Right cardiac atrium (tissue), 5 donors: ENCODE data around the gene ABL2. TPM values are rescaled to one million over a fixed set of nuclear protein-coding genes. Genes with fewer than 3 reads are reported as not detected.
"Not testable (repeated sequence)": the region's sequence is repeated elsewhere in the genome, so short reads cannot be mapped to it uniquely, and the experiment has no call there.

Experiments used
- ATAC-seq, 2 donors: fragments of 200-7000 bp; cut with Tn5 transposase; one replicate each; pipeline versions ENCODE4 v1.8.0 to v1.9.1; 2020; ENCODE audit warnings: moderate library complexity in 2 of 2, mild to moderate bottlenecking in 1 of 2
- DNase-seq, 3 donors: peaks; one replicate each; pipeline ENCODE4 v3.0.0-alpha.2; 2020
- H3K27ac ChIP-seq: one replicate; pipeline ENCODE4 v1.5.1; 2013; ENCODE audit warnings: mild to moderate bottlenecking, low read length, control low read depth, moderate library complexity
- H3K27me3 ChIP-seq: one replicate; pipeline ENCODE4 v1.6.1; 2013; ENCODE audit not compliant: control insufficient read depth, insufficient read depth
- H3K4me1 ChIP-seq: one replicate; pipeline ENCODE4 v1.6.1; 2013; ENCODE audit warnings: low read length; ENCODE audit not compliant: control insufficient read depth, insufficient read depth
- H3K4me3 ChIP-seq: one replicate; pipeline ENCODE4 v1.5.1; 2013; ENCODE audit warnings: low read length, control low read depth
- H3K9me3 ChIP-seq: one replicate; pipeline ENCODE4 v1.6.1; 2013; ENCODE audit warnings: low read length; ENCODE audit not compliant: control insufficient read depth
- WGBS: extraction: QIAGEN DNeasy Blood & Tissue Kit; methylation state at CpG from one replicate; pipeline ENCODE4 v1.1.7; 2013; 5-methylcytosine and 5-hydroxymethylcytosine counted together
- intact Hi-C, 4 donors: fragments of 100-400 bp; cut with DNase I; formaldehyde crosslinking; loops; one replicate each; pipeline versions ENCODE4 v1.11.0 to v1.14.0; 2022 to 2023
- polyA plus RNA-seq: library from polyadenylated mRNA; stranded (reverse); fragments of 200-250 nt; gene quantifications from one replicate; pipeline ENCODE4 v1.2.3, GENCODE V29; 2013
- total RNA-seq, 4 donors: library from RNA; stranded (reverse); fragmentation: NEBNext Ultra II Directional; extraction: Animal tissue kit (Norgen Biotek cat#: 25700); gene quantifications; one replicate each; pipeline ENCODE4 v1.2.1, GENCODE V29; 2021
- donor health status: healthy with polysubstance abuse.
- donor health status: DM: no; HTN: yes; CAD: no.
- donor health status: DM: no; HTN: no; CAD: no.
- donor health status: DM: no; HTN: yes; CAD: no; lungs with severe emphysema.
- donor health status: DM: yes; HTN: yes; CAD: no.

The ABL2 gene
- total and polyA plus RNA-seq, 5 donors: 3.2 to 18.4 (median 10.5) TPM

DNA sequence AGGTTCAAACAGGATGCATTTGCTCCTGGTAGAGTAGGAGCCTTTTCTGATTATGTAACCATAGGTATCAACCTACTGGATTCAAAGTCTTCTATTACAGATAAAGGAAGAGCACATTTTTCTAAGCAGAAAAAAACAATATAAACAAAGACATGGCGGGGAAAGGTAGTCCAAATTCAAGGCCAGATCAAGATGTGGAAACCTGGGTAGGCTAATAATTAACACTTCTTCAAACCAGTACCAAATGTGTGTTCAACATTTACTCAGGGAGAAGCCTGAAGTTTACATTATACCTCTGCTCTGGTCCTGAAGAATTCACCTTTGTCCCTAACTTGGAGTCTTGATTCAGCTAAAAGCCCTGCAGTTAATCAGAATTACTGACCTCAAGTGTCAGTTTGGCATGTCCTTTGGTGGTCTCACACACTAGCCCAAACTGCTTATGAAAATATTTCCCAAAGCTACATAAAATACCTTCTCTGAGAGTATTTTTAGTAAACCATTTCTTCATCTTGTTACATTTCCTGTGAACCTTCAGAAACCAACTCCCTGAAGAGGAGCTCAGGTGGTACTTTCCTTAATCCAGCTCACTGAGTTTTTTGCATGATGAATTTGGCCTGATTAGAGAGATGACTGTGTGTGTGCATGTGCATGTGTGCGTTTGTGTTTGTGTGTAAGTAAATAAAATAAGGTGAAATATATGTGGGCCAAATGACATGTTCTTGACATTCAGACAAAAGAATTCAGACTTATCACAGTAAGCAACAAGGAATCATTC, 77.4 kb downstream of the ABL2 start:
- 94% methylated on average over 2 of the region's 2 CpGs for WGBS
- no peak overlapping the region for H3K27ac ChIP-seq
- intact Hi-C loops: no loop called here

DNA sequence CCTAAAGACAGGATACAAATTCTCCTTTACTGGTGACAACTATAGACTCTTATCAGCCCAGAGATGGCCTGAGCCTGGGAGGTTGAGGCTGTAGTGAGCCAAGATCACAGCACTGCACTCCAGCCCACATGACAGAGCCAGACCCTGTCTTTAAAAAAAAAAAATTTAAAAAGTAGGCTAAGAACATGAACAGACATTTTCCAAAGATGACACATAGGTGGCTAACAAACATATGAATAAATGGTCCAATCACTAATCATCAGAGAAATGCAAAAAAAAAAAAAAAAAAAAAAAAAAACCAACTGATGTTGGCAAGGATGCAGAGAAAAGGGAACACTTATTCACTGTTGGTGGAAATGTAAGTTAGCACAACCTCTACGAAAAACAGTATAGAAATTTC, 82.6 kb downstream of the ABL2 start:
- Histone ChIP-seq H3K9me3 (no peaks in the 10 kb centered on the region), H3K27ac (no peak overlapping the region), H3K27me3 (no peaks in the 10 kb centered on the region), H3K4me1 (no peaks in the 10 kb centered on the region), H3K4me3 (no peak overlapping the region)
- DNase-seq (no peak), ATAC-seq (no peak)
- 98% methylated on average over 1 of the region's 1 CpG for WGBS
- intact Hi-C loops: no loop called here

More for the DNA sequence above, 77.4 kb downstream of the ABL2 start:
- no peaks in the 10 kb centered on the region for H3K27me3 ChIP-seq
- ATAC-seq: no peak
- no peak for DNase-seq
- no peaks in the 10 kb centered on the region for H3K9me3 ChIP-seq
- H3K4me3 ChIP-seq: no peak overlapping the region
- H3K4me1 ChIP-seq: peaks cover 3% of the 10 kb centered on the region

DNA sequence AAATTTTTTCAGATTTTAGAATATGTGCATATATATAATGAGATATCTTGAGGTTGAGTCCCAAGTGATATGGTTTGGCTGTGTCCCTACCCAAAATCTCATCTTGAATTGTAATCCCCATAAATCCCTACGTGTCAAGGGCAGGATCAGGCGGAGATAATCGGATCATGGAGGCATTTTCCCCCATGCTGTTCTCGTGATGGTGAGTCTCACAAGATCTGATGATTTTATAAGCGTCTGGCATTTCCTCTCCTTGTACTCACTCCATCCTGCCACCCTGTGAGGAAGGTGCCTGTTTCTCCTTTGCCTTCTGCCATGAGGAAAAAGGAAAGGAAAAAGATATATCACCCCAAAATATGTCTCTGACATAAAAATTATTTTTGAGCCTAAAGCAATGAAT, 83.0 kb downstream of the ABL2 start:
- 91% methylated on average over 5 of the region's 5 CpGs for WGBS
- Histone ChIP-seq H3K4me1 (no peaks in the 10 kb centered on the region), H3K27me3 (no peaks in the 10 kb centered on the region), H3K4me3 (no peak overlapping the region), H3K27ac (no peak overlapping the region), H3K9me3 (no peaks in the 10 kb centered on the region)
- ATAC-seq (no peak), DNase-seq (no peak)
- intact Hi-C loops: no loop called here

- intact Hi-C loops: no loop called here
- WGBS: 96% methylated on average over 3 of the region's 3 CpGs
- ATAC-seq: no peak
Measured at GRCh38 chr1:179145521-179145920, 84.0 kb downstream of the ABL2 start.

GRCh38 chr1:179144626-179145025, 84.9 kb downstream of the ABL2 start:
- intact Hi-C loops: no loop called here
- ATAC-seq (no peak), DNase-seq (no peak)
- H3K27me3 ChIP-seq: no peaks in the 10 kb centered on the region
- H3K4me1 ChIP-seq: no peaks in the 10 kb centered on the region
- WGBS: 95% methylated on average over 1 of the region's 1 CpG
- H3K9me3 ChIP-seq: no peaks in the 10 kb centered on the region
- H3K27ac ChIP-seq: no peak overlapping the region
- H3K4me3 ChIP-seq: no peak overlapping the region

More at GRCh38 chr1:179145521-179145920, 84.0 kb downstream of the ABL2 start:
- Histone ChIP-seq H3K9me3 (no peaks in the 10 kb centered on the region), H3K27me3 (no peaks in the 10 kb centered on the region), H3K4me1 (no peaks in the 10 kb centered on the region), H3K27ac (no peak overlapping the region), H3K4me3 (no peak overlapping the region)
- no peak for DNase-seq

DNA sequence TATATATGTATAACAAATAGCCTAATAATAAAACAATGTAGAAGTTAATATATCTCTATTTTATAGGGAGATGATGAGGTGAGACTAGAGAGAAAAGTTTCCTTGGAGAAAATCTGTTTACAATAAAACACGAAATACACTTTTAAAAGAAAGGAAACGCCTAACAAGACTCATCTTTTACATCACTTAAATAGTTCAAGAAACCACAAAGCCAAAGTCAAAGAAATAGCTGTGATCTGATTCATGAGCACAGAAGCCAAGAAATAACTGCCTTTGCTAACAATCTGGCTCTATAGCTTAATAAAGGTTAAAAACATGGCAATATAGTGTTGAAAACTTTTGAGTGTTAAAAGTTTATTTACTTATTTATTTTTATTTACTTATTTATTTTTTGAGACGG, 86.2 kb downstream of the ABL2 start:
- Histone ChIP-seq H3K4me3 (no peak overlapping the region), H3K9me3 (no peaks in the 10 kb centered on the region), H3K4me1 (no peaks in the 10 kb centered on the region), H3K27ac (no peak overlapping the region), H3K27me3 (no peaks in the 10 kb centered on the region)
- intact Hi-C loops: no loop called here
- ATAC-seq (no peak), DNase-seq (no peak)
- WGBS: 73% methylated on average over 3 of the region's 3 CpGs

- DNase-seq (no peak), ATAC-seq (peak; percentile 62 to 75)
- no peaks in the 10 kb centered on the region for H3K9me3 ChIP-seq
- intact Hi-C loops: no loop called here
- WGBS: 83% methylated on average over 2 of the region's 2 CpGs
- no peaks in the 10 kb centered on the region for H3K4me1 ChIP-seq
- H3K27ac ChIP-seq: peak overlapping the region; percentile 18
- H3K27me3 ChIP-seq: no peaks in the 10 kb centered on the region
- H3K4me3 ChIP-seq: no peak overlapping the region
Measured at GRCh38 chr1:179142889-179143299, 86.6 kb downstream of the ABL2 start.

GRCh38 chr1:179141592-179142251, 87.8 kb downstream of the ABL2 start:
- DNase-seq: no peak
- intact Hi-C loops: no loop called here
- H3K27ac ChIP-seq: no peak overlapping the region
- WGBS: 53% methylated on average over 4 of the region's 4 CpGs
- no peaks in the 10 kb centered on the region for H3K27me3 ChIP-seq
- H3K4me1 ChIP-seq: no peaks in the 10 kb centered on the region
- peak; percentile 38 to 82 for ATAC-seq
- no peaks in the 10 kb centered on the region for H3K9me3 ChIP-seq
- peak overlapping the region; percentile 45 for H3K4me3 ChIP-seq

DNA sequence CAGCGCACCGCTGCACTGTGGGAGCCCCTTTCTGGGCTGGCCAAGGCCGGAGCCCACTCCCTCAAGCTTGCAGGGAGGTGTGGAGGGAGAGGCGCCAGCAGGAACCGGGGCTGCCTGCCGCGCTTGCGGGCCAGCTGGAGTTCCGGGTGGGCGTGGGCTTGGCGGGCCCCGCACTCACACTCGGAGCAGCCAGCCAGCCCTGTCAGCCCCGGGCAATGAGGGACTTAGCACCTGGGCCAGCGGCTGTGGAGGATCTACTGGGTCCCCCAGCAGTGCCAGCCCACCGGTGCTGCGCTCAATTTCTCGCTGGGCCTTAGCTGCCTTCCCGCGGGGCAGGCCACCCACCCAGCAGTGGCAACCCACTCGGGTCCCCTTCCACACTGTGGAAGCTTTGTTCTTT, 90.7 kb downstream of the ABL2 start:
- ATAC-seq, H3K4me1 ChIP-seq, H3K27me3 ChIP-seq, H3K27ac ChIP-seq, H3K4me3 ChIP-seq, H3K9me3 ChIP-seq, intact Hi-C loops: not testable (repeated sequence)
- WGBS: 99% methylated on average over 21 of the region's 21 CpGs
- peak in 1 of 3 donors; percentile 35 for DNase-seq

GRCh38 chr1:179137617-179138255, 91.7 kb downstream of the ABL2 start:
- Histone ChIP-seq H3K27ac (no peak overlapping the region), H3K4me1 (no peaks in the 10 kb centered on the region), H3K4me3 (no peak overlapping the region), H3K27me3 (no peaks in the 10 kb centered on the region), H3K9me3 (no peaks in the 10 kb centered on the region)
- intact Hi-C loops: no loop called here
- WGBS: 80% methylated on average over 5 of the region's 5 CpGs
- ATAC-seq (peak; percentile 37 to 83), DNase-seq (peak in 1 of 3 donors; percentile 58)

GRCh38 chr1:179135707-179136106, 93.8 kb downstream of the ABL2 start:
- H3K27me3 ChIP-seq, intact Hi-C loops, H3K4me3 ChIP-seq, H3K4me1 ChIP-seq, H3K27ac ChIP-seq, H3K9me3 ChIP-seq, ATAC-seq: not testable (repeated sequence)
- WGBS: 96% methylated on average over 22 of the region's 28 CpGs
- peak in 1 of 3 donors; percentile 65 for DNase-seq
